Stomach (tissue), 4 donors: Measurements from ENCODE around the gene APOLD1.

Experiments used
- POLR2A ChIP-seq, 4 donors: fragments of 450-650 bp; IDR thresholded peaks; one replicate each; pipeline ENCODE4 v1.6.1; 2016; ENCODE audit warnings: antibody characterized with exemption in 4 of 4, control low read depth in 2 of 4, mild to moderate bottlenecking in 1 of 4, moderate library complexity in 1 of 4
- TF ChIP-seq, protein P1 (sequence below), 7 experiments: fragments of 450-650 bp in 4 of 7; fragments of 200-600 bp in 3 of 7; sonication (generic) in 3 of 7; IDR thresholded peaks; one replicate each; pipeline ENCODE4 v1.5.1; 2016 to 2019; ENCODE audit warnings: antibody characterized with exemption in 7 of 7, control low read depth in 2 of 7, mild to moderate bottlenecking in 1 of 7

DNA sequence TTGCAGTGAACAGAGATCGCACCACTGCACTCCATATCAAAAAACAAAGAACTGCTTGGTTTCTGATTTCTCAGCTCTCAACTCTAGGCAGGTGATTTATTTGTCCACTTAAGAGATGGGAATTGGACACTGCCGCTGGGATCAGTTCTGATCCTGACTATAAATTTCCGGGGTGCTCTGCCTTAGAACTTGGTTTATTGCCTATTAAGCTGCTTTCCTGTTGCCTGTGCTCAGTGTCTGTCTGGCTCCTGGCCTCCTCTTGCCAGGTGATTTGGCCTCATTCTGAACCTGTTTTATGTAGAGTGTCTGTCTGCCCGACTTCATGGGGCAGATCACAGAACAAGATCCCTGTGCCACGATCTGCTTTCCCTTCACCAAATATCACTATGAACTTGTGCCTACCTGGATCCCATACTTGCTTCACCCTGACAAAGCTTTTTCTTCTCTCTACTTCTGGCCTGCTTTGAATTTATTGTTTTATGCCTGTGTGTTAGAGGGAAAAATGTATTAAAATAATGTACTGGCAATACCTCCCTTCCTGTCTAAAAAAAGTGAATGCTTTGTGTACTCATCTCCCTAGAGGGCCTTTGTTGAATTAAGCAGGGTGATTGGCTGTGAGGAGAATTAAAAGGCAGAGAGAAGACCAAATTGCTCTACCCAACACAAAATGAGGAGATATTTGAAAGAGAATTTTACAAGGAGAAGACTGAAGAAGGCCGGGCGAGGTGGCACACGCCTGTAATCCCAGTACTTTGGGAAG, 40.7 kb upstream of the APOLD1 start:
- TF ChIP-seq, protein P1, sequence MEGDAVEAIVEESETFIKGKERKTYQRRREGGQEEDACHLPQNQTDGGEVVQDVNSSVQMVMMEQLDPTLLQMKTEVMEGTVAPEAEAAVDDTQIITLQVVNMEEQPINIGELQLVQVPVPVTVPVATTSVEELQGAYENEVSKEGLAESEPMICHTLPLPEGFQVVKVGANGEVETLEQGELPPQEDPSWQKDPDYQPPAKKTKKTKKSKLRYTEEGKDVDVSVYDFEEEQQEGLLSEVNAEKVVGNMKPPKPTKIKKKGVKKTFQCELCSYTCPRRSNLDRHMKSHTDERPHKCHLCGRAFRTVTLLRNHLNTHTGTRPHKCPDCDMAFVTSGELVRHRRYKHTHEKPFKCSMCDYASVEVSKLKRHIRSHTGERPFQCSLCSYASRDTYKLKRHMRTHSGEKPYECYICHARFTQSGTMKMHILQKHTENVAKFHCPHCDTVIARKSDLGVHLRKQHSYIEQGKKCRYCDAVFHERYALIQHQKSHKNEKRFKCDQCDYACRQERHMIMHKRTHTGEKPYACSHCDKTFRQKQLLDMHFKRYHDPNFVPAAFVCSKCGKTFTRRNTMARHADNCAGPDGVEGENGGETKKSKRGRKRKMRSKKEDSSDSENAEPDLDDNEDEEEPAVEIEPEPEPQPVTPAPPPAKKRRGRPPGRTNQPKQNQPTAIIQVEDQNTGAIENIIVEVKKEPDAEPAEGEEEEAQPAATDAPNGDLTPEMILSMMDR (IDR thresholded peaks at IDR 0.05): no peak
- TF ChIP-seq POLR2A (IDR thresholded peaks at IDR 0.05): no peak
